GM12878 (cell line): Measurements from ENCODE around the gene OTULIN.

Experiments used
- CTCF ChIP-seq, 3 experiments: IDR thresholded peaks in 2 of 3; conservative IDR thresholded peaks in 1 of 3; 2 replicates each; pipeline ENCODE4 v1.5.1; 2011; ENCODE audit warnings: low read depth in 3 of 3, low read length in 3 of 3, mild to moderate bottlenecking in 3 of 3, control low read depth in 2 of 3, moderate library complexity in 2 of 3, inconsistent platforms in 1 of 3, mixed read lengths in 1 of 3; ENCODE audit not compliant: control insufficient read depth in 2 of 3, insufficient read depth in 1 of 3; ENCODE audit errors: extremely low read depth in 1 of 3
- IKZF1 ChIP-seq: fragments of 450-650 bp; conservative IDR thresholded peaks from 2 replicates; pipeline ENCODE4 v1.6.1; 2017; ENCODE audit warnings: antibody characterized with exemption, mild to moderate bottlenecking
- REST ChIP-seq: IDR thresholded peaks from 2 replicates; pipeline ENCODE4 v1.6.1; 2012; ENCODE audit warnings: mild to moderate bottlenecking, low read depth, low read length

- no peak for TF ChIP-seq REST
- no peak for TF ChIP-seq CTCF (IDR thresholded peaks at IDR 0.05 in 2 of 3, conservative IDR thresholded peaks at IDR 0.05 in 1 of 3; ENCODE audit: control insufficient read depth in 2 of 3, extremely low read depth in 1 of 3, insufficient read depth in 1 of 3, low read depth in 3 of 3, low read length in 3 of 3)
- no peak for TF ChIP-seq IKZF1
Observed at GRCh38 chr5:14696057-14696456, 31.5 kb downstream of the OTULIN start.
